H1 (cell line): ENCODE data around the gene DMXL1. TPM values are rescaled to one million over a fixed set of nuclear protein-coding genes. Genes with fewer than 3 reads are reported as not detected.

Experiments
- CTCF ChIA-PET: fragments of 300-600 bp; sonication (Branson Sonifier 250); formaldehyde crosslinking; loops from one replicate; lab custom pipeline; 2021; ENCODE audit not compliant: partially characterized antibody; lab: Charles Lee
- POLR2A ChIA-PET: fragments of 300-600 bp; sonication (Branson Sonifier 250); formaldehyde crosslinking; loops from one replicate; lab custom pipeline; 2021; ENCODE audit warnings: inconsistent platforms; ENCODE audit not compliant: partially characterized antibody; lab: Charles Lee
- DNase-seq, 2 experiments: peaks; one replicate each; pipeline versions ENCODE4 v3.0.0 to v3.0.0-alpha.2; 2010 to 2022; ENCODE audit warnings: low spot score in 2 of 2, low read depth in 1 of 2, mixed read lengths in 1 of 2
- FAIRE-seq: peaks from 2 replicates; lab custom pipeline; 2011; peaks lifted over from hg19 to GRCh38; lab: Jason Lieb, UNC
- H2AFZ ChIP-seq: 2 replicates; pipeline ENCODE4 v1.8.1; 2012; ENCODE audit warnings: low read length, inconsistent platforms
- H2AK5ac ChIP-seq: 2 replicates; pipeline ENCODE4 v1.6.1; 2013; ENCODE audit warnings: low read depth, low read length
- H2BK120ac ChIP-seq: replicated peaks from 2 replicates; pipeline ENCODE3; 2013; ENCODE audit warnings: low read depth, low read length, inconsistent platforms
- H2BK12ac ChIP-seq: 2 replicates; pipeline ENCODE4 v1.6.1; 2013; ENCODE audit warnings: low read depth, low read length
- H2BK15ac ChIP-seq: 2 replicates; pipeline ENCODE4 v1.6.1; 2013; ENCODE audit warnings: low read length
- H2BK20ac ChIP-seq: 2 replicates; pipeline ENCODE4 v1.6.1; 2013; ENCODE audit warnings: low read length
- H2BK5ac ChIP-seq: 2 replicates; pipeline ENCODE4 v1.6.1; 2013; ENCODE audit warnings: low read depth, low read length
- H3K14ac ChIP-seq: 2 replicates; pipeline ENCODE4 v1.6.1; 2013; ENCODE audit warnings: inconsistent platforms; ENCODE audit not compliant: insufficient read length
- H3K18ac ChIP-seq: 2 replicates; pipeline ENCODE4 v1.6.1; 2013; ENCODE audit warnings: low read length; ENCODE audit errors: extremely low read depth
- H3K23ac ChIP-seq: 2 replicates; pipeline ENCODE4 v1.6.1; 2013; ENCODE audit warnings: inconsistent platforms; ENCODE audit not compliant: insufficient read length
- H3K23me2 ChIP-seq: 2 replicates; pipeline ENCODE4 v1.6.1; 2013; ENCODE audit warnings: low read depth, low read length
- H3K27ac ChIP-seq: 2 replicates; pipeline ENCODE4 v1.6.1; 2011; ENCODE audit warnings: low read depth, low read length, inconsistent platforms
- H3K27me3 ChIP-seq, 4 experiments: replicated peaks in 1 of 4; 1 replicate in 1 of 4; 2 replicates in 3 of 4; pipeline versions ENCODE4 v1.6.1 to v1.8.1; 2011 to 2013; ENCODE audit warnings: low read length in 3 of 4, mild to moderate bottlenecking in 3 of 4, inconsistent platforms in 2 of 4, mixed read lengths in 2 of 4, moderate library complexity in 1 of 4; ENCODE audit not compliant: control insufficient read depth in 3 of 4, insufficient read depth in 3 of 4; ENCODE audit errors: extremely low read depth in 1 of 4
- H3K36me3 ChIP-seq, 4 experiments: 2 replicates each; pipeline versions ENCODE4 v1.6.1 to v1.8.1; 2011 to 2013; ENCODE audit warnings: mild to moderate bottlenecking in 4 of 4, low read length in 3 of 4, moderate library complexity in 2 of 4, control low read depth in 1 of 4, inconsistent platforms in 1 of 4; ENCODE audit not compliant: insufficient read depth in 4 of 4, control insufficient read depth in 2 of 4
- H3K4ac ChIP-seq: replicated peaks from 2 replicates; pipeline ENCODE3; 2013; ENCODE audit warnings: low read length, low read depth, mixed read lengths, inconsistent platforms; ENCODE audit not compliant: insufficient read length
- H3K4me1 ChIP-seq, 4 experiments: replicated peaks in 1 of 4; 1 replicate in 1 of 4; 2 replicates in 3 of 4; pipeline versions ENCODE4 v1.6.1 to v1.8.1; 2011 to 2013; ENCODE audit warnings: low read length in 3 of 4, inconsistent platforms in 2 of 4, mixed read lengths in 1 of 4; ENCODE audit not compliant: insufficient read depth in 4 of 4, control insufficient read depth in 3 of 4
- H3K4me2 ChIP-seq, 2 experiments: 2 replicates each; pipeline versions ENCODE4 v1.6.1 to v1.8.1; 2011 to 2013; ENCODE audit warnings: low read depth in 2 of 2, low read length in 2 of 2, control low read depth in 1 of 2, inconsistent platforms in 1 of 2, mild to moderate bottlenecking in 1 of 2; ENCODE audit not compliant: insufficient read depth in 1 of 2
- H3K4me3 ChIP-seq, 4 experiments: fragments of 200-600, 300-600 bp in 1 of 4; sonication (generic), shearing (Covaris generic), sonication (Bioruptor Twin) in 1 of 4; 2 replicates each; pipeline versions ENCODE4 v1.5.1 to v1.8.1; 2011 to 2016; ENCODE audit warnings: low read length in 4 of 4, low read depth in 3 of 4, control low read depth in 2 of 4, inconsistent platforms in 2 of 4, mild to moderate bottlenecking in 2 of 4, mixed read lengths in 1 of 4, moderate library complexity in 1 of 4; ENCODE audit not compliant: insufficient read depth in 2 of 4; ENCODE audit errors: extremely low read depth in 1 of 4
- H3K56ac ChIP-seq: replicated peaks from 2 replicates; pipeline ENCODE3; 2013; ENCODE audit warnings: low read depth, mild to moderate bottlenecking, mixed read lengths, low read length, inconsistent platforms; ENCODE audit not compliant: insufficient read length
- H3K79me1 ChIP-seq: 2 replicates; pipeline ENCODE4 v1.6.1; 2013; ENCODE audit warnings: low read depth, low read length, control low read depth
- H3K79me2 ChIP-seq, 2 experiments: 2 replicates each; pipeline versions ENCODE4 v1.6.1 to v1.8.1; 2012 to 2013; ENCODE audit warnings: low read length in 2 of 2, mild to moderate bottlenecking in 2 of 2, inconsistent platforms in 1 of 2; ENCODE audit not compliant: insufficient read depth in 2 of 2, control insufficient read depth in 1 of 2
- H3K9ac ChIP-seq, 4 experiments: replicated peaks in 1 of 4; 1 replicate in 1 of 4; 2 replicates in 3 of 4; pipeline versions ENCODE4 v1.6.1 to v1.8.1; 2011 to 2013; ENCODE audit warnings: low read depth in 3 of 4, low read length in 3 of 4, control low read depth in 2 of 4, mild to moderate bottlenecking in 2 of 4, moderate library complexity in 2 of 4, inconsistent platforms in 1 of 4; ENCODE audit errors: extremely low read depth in 1 of 4
- H3K9me3 ChIP-seq, 2 experiments: 2 replicates each; pipeline versions ENCODE4 v1.6.1 to v1.8.1; 2012 to 2013; ENCODE audit warnings: mild to moderate bottlenecking in 2 of 2, moderate library complexity in 2 of 2, control low read depth in 1 of 2, inconsistent platforms in 1 of 2, low read depth in 1 of 2, low read length in 1 of 2, mixed read lengths in 1 of 2; ENCODE audit not compliant: insufficient read depth in 2 of 2
- H4K20me1 ChIP-seq, 2 experiments: replicated peaks in 1 of 2; 2 replicates each; pipeline versions ENCODE3 to v1.8.1; 2011 to 2013; ENCODE audit warnings: inconsistent platforms in 2 of 2, low read length in 2 of 2, mild to moderate bottlenecking in 1 of 2; ENCODE audit not compliant: insufficient read depth in 2 of 2, control insufficient read depth in 1 of 2
- H4K5ac ChIP-seq: 2 replicates; pipeline ENCODE4 v1.6.1; 2013; ENCODE audit warnings: low read length, low read depth, mixed read lengths, inconsistent platforms; ENCODE audit not compliant: insufficient read length
- H4K8ac ChIP-seq: 2 replicates; pipeline ENCODE4 v1.8.0; 2013; ENCODE audit warnings: mild to moderate bottlenecking, moderate library complexity, low read length, inconsistent platforms; ENCODE audit not compliant: insufficient read depth; ENCODE audit errors: extremely low read depth
- H4K91ac ChIP-seq: replicated peaks from 2 replicates; pipeline ENCODE3; 2013; ENCODE audit warnings: low read length, mixed read lengths, inconsistent platforms; ENCODE audit not compliant: insufficient read length
- ATF2 ChIP-seq: IDR thresholded peaks from 2 replicates; pipeline ENCODE4 v1.6.1; 2012; ENCODE audit warnings: low read length, inconsistent platforms
- KDM5A ChIP-seq: fragments of 200-600 bp; IDR thresholded peaks from 2 replicates; pipeline ENCODE4 v1.7.1; 2012; ENCODE audit warnings: mild to moderate bottlenecking, low read length, inconsistent platforms, mixed read lengths
- RXRA ChIP-seq: IDR thresholded peaks from 2 replicates; pipeline ENCODE4 v1.6.1; 2011; ENCODE audit warnings: low read depth, mild to moderate bottlenecking, low read length, moderate library complexity; ENCODE audit not compliant: insufficient read depth
- SIX5 ChIP-seq: IDR thresholded peaks from 2 replicates; pipeline ENCODE4 v1.6.1; 2011; ENCODE audit warnings: mild to moderate bottlenecking, low read depth, low read length
- TAF7 ChIP-seq: optimal IDR thresholded peaks from 2 replicates; pipeline ENCODE3; 2011; ENCODE audit warnings: low read depth, mild to moderate bottlenecking, inconsistent platforms, low read length, moderate library complexity, borderline replicate concordance
- WGBS, 2 experiments: shearing (Covaris generic) in 1 of 2; methylation state at CpG; one replicate each; pipeline versions ENCODE4 v1.1.6 to v1.1.7; 2013 to 2015; ENCODE audit warnings: low lambda C conversion rate in 2 of 2, mixed read lengths in 2 of 2, inconsistent platforms in 1 of 2, low coverage in 1 of 2, missing lambda C conversion rate in 1 of 2; ENCODE audit not compliant: insufficient replicate concordance in 2 of 2, insufficient coverage in 1 of 2, insufficient read length in 1 of 2; ENCODE audit errors: extremely low coverage in 1 of 2, missing lambda C conversion rate in 1 of 2; 5-methylcytosine and 5-hydroxymethylcytosine counted together
- polyA plus RNA-seq, 7 experiments: library from polyadenylated mRNA; depleted of rRNA in 3 of 7; stranded (reverse) in 5 of 7; unstranded in 2 of 7; fragments of >200 nt in 5 of 7; fragments of 200-250 nt in 2 of 7; gene quantifications; 1 replicate in 5 of 7; 2 replicates in 1 of 7; 4 replicates in 1 of 7; pipeline versions ENCODE4 v1.2.1 to v1.2.3, GENCODE V29; 2011 to 2013; ENCODE audit warnings: missing spikeins in 2 of 7, mixed read lengths in 2 of 7
- total RNA-seq: library from RNA; stranded (reverse); fragmentation: NEBNext Ultra II Directional; extraction: Animal tissue kit (Norgen Biotek cat#: 25700); gene quantifications from 2 replicates; pipeline ENCODE4 v1.2.1, GENCODE V29; 2021

The DMXL1 gene
- total and polyA plus RNA-seq, 2 of the 8 experiments (the other 6 are each of a cell fraction or from before 2014, with no cell fraction given), result 10.1 to 43.9 TPM

- Histone ChIP-seq H3K14ac (no peak overlapping the region), H3K27ac (no peak overlapping the region), H2BK15ac (no peak overlapping the region), H2BK20ac (no peak overlapping the region), H4K91ac (no peak overlapping the region), H3K9me3 (no peaks in the 10 kb centered on the region), H2BK5ac (no peak overlapping the region), H3K27me3 (no peaks in the 10 kb centered on the region), H2BK12ac (no peak overlapping the region), H3K23me2 (no peaks in the 10 kb centered on the region; the same call in 1 of the 2 replicates), H3K79me2 (peaks cover 0 to 6% of the 10 kb centered on the region in 2 experiments; a peak in 2 of 4 replicates), H3K4ac (no peak overlapping the region), H4K8ac (no peak overlapping the region), H3K36me3 (no peaks in the 10 kb centered on the region), H3K4me3 (no peak overlapping the region), H2AFZ (no peak overlapping the region), H3K56ac (no peak overlapping the region), H3K18ac (no peak overlapping the region), H2AK5ac (no peak overlapping the region), H3K4me2 (no peak overlapping the region), H3K79me1 (no peaks in the 10 kb centered on the region), H2BK120ac (no peak overlapping the region), H4K20me1 (no peaks in the 10 kb centered on the region), H3K9ac (no peak overlapping the region), H3K4me1 (peaks cover 0 to 8% (median 4%) of the 10 kb centered on the region in 4 experiments; a peak in 4 of 7 replicates), H4K5ac (no peak overlapping the region), H3K23ac (no peak overlapping the region)
- ChIA-PET POLR2A (no interaction called here), CTCF (interaction anchor here (1.1 to 1.2 kb wide), 2 partner anchors 28 to 147 kb away, joined by 3 to 5 read pairs; no protein-coding TSS in a partner anchor)
- FAIRE-seq (no peak), DNase-seq (no peak)
- WGBS, 2 experiments, result 61% methylated on average over 3 of the region's 3 CpGs; no CpG with 5 or more reads in 1 of the 2 experiments
- TF ChIP-seq SIX5, result no peak
- no peak for TF ChIP-seq TAF7
- no peak for TF ChIP-seq RXRA
- TF ChIP-seq ATF2, result no peak
- TF ChIP-seq KDM5A, result no peak
These were observed 216.7 kb downstream of the DMXL1 start for GRCh38 chr5:119287547-119288111.
